ENCODE measurements around the gene TRIP4.

Gene TRIP4

GRCh38 chr15:64425221-64425620 is 37.6 kb downstream of the TRIP4 start:
- TF ChIP-seq CTCF (IDR thresholded peaks at IDR 0.05; ENCODE audit: low read depth, low read length) = no peak
- no peak for DNase-seq (ENCODE audit: extremely low read depth, low read depth)

- DNase-seq (ENCODE audit: extremely low read depth, low read depth) = peak; percentile 20
- TF ChIP-seq CTCF (IDR thresholded peaks at IDR 0.05; ENCODE audit: low read depth, low read length) = peak; percentile 23
Measured at GRCh38 chr15:64426845-64427465, 39.3 kb downstream of the TRIP4 start.

GRCh38 chr15:64429448-64429847 is 41.8 kb downstream of the TRIP4 start:
- no peak for TF ChIP-seq CTCF (IDR thresholded peaks at IDR 0.05; ENCODE audit: low read depth, low read length)
- DNase-seq (ENCODE audit: extremely low read depth, low read depth) = no peak

GRCh38 chr15:64430000-64430735 is 42.5 kb downstream of the TRIP4 start:
- peak; percentile 87 for DNase-seq (ENCODE audit: extremely low read depth, low read depth)

GRCh38 chr15:64437982-64438381 is 50.3 kb downstream of the TRIP4 start:
- DNase-seq (ENCODE audit: extremely low read depth, low read depth) = no peak
- TF ChIP-seq CTCF (IDR thresholded peaks at IDR 0.05; ENCODE audit: low read depth, low read length) = no peak

More at GRCh38 chr15:64430000-64430735, 42.5 kb downstream of the TRIP4 start:
- no peak for TF ChIP-seq CTCF (IDR thresholded peaks at IDR 0.05; ENCODE audit: low read depth, low read length)

- DNase-seq (ENCODE audit: extremely low read depth, low read depth) = no peak
- no peak for TF ChIP-seq CTCF (IDR thresholded peaks at IDR 0.05; ENCODE audit: low read depth, low read length)
Measured at GRCh38 chr15:64438653-64439447, 51.2 kb downstream of the TRIP4 start.

- DNase-seq (ENCODE audit: extremely low read depth, low read depth) = no peak
- no peak for TF ChIP-seq CTCF (IDR thresholded peaks at IDR 0.05; ENCODE audit: low read depth, low read length)
Measured at GRCh38 chr15:64441852-64442251, 54.2 kb downstream of the TRIP4 start.
